ENCODE data around the gene CLNK. TPM values are rescaled to one million over a fixed set of nuclear protein-coding genes. Genes with fewer than 3 reads are reported as not detected.

Gene CLNK
- total and polyA plus RNA-seq, 2 donors (not counting 1 experiment from before 2014, with no cell fraction given) = 0.57 to 0.75 TPM

- no peak overlapping the region for H3K9ac ChIP-seq (ENCODE audit: low read length)
- Mint-ChIP-seq H3K4me3 (peak overlapping the region; percentile 55), H3K4me1 (peaks cover 54% of the 10 kb centered on the region), H3K27me3 (no peaks in the 10 kb centered on the region), H3K27ac (no peak overlapping the region), H3K9me3 (ENCODE audit: insufficient read depth) (peaks cover 3% of the 10 kb centered on the region)
- no peaks in the 10 kb centered on the region for H4K20me1 ChIP-seq (ENCODE audit: control insufficient read depth, insufficient read depth, low read length, poor library complexity, severe bottlenecking)
- WGBS (ENCODE audit: insufficient coverage) = 79% methylated on average over 3 of the region's 3 CpGs
- H3K27me3 ChIP-seq (replicated peaks in 1 of 4; ENCODE audit: control extremely low read depth in 1 of 4, control insufficient read depth in 3 of 4, insufficient read depth in 4 of 4, low read length in 3 of 4) = no peaks in the 10 kb centered on the region
- intact Hi-C loops (cut with micrococcal nuclease) = loop anchor here (5.0 kb wide), 1 partner anchor 39 kb away; no protein-coding TSS in a partner anchor
- H3K4me3 ChIP-seq (ENCODE audit: control extremely low read depth in 1 of 5, extremely low read depth in 1 of 5, insufficient read depth in 1 of 5, low read depth in 2 of 5, low read length in 4 of 5) = no peak overlapping the region
- no peak overlapping the region for H2AFZ ChIP-seq (ENCODE audit: insufficient read depth, low read depth, low read length, poor library complexity, severe bottlenecking)
- ATAC-seq (ENCODE audit: low read depth) (no peak), DNase-seq (no peak)
- H3K79me2 ChIP-seq (ENCODE audit: control insufficient read depth, insufficient read depth, low read length) = no peaks in the 10 kb centered on the region
- peaks cover 31 to 34% of the 10 kb centered on the region in 2 donors for H3K4me1 ChIP-seq (ENCODE audit: control insufficient read depth in 2 of 2, insufficient read depth in 2 of 2, low read length in 2 of 2)
- ChIA-PET CTCF (interaction anchor here (1.6 kb wide), 1 partner anchor 11 kb away, joined by 3 read pairs; no protein-coding TSS in a partner anchor), POLR2A (no interaction called here)
- no peak overlapping the region for H3K4me2 ChIP-seq (replicated peaks; ENCODE audit: low read depth, low read length, poor library complexity, severe bottlenecking)
- no peak overlapping the region for H3K27ac ChIP-seq (ENCODE audit: low read length in 2 of 2)
- no peaks in the 10 kb centered on the region for H3K36me3 ChIP-seq (replicated peaks in 1 of 2; ENCODE audit: control extremely low read depth in 1 of 2, control insufficient read depth in 1 of 2, extremely low read depth in 1 of 2, insufficient read depth in 2 of 2, low read length in 1 of 2)
- no peaks in the 10 kb centered on the region for H3K9me3 ChIP-seq (ENCODE audit: control extremely low read depth in 1 of 3, control insufficient read depth in 2 of 3, insufficient read depth in 1 of 3, low read length in 2 of 3)
- TF ChIP-seq CTCF (IDR thresholded peaks at IDR 0.05) (no peak), EZH2 (IDR thresholded peaks at IDR 0.05; ENCODE audit: borderline replicate concordance, insufficient read depth, low read depth, low read length, poor library complexity, severe bottlenecking) (no peak)
Observed at GRCh38 chr4:10731690-10732089, 47.1 kb upstream of the CLNK start.

GRCh38 chr4:10731162-10731561 is 46.6 kb upstream of the CLNK start:
- H2AFZ ChIP-seq (ENCODE audit: insufficient read depth, low read depth, low read length, poor library complexity, severe bottlenecking) = no peak overlapping the region
- no peaks in the 10 kb centered on the region for H3K36me3 ChIP-seq (replicated peaks in 1 of 2; ENCODE audit: control extremely low read depth in 1 of 2, control insufficient read depth in 1 of 2, extremely low read depth in 1 of 2, insufficient read depth in 2 of 2, low read length in 1 of 2)
- DNase-seq = no peak
- no peak overlapping the region for H3K9ac ChIP-seq (ENCODE audit: low read length)
- peaks cover 31 to 34% of the 10 kb centered on the region in 2 donors for H3K4me1 ChIP-seq (ENCODE audit: control insufficient read depth in 2 of 2, insufficient read depth in 2 of 2, low read length in 2 of 2)
- intact Hi-C loops (cut with micrococcal nuclease) = loop anchor here (5.0 kb wide), 1 partner anchor 39 kb away; no protein-coding TSS in a partner anchor
- TF ChIP-seq CTCF (IDR thresholded peaks at IDR 0.05) = no peak
- no peak for TF ChIP-seq EZH2 (IDR thresholded peaks at IDR 0.05; ENCODE audit: borderline replicate concordance, insufficient read depth, low read depth, low read length, poor library complexity, severe bottlenecking)
- ChIA-PET POLR2A (no interaction called here), CTCF (no interaction called here)
- no peak overlapping the region for H3K4me2 ChIP-seq (replicated peaks; ENCODE audit: low read depth, low read length, poor library complexity, severe bottlenecking)
- no peak overlapping the region for H3K27ac ChIP-seq (ENCODE audit: low read length in 2 of 2)
- H3K9me3 Mint-ChIP-seq (ENCODE audit: insufficient read depth) = peaks cover 3% of the 10 kb centered on the region
- no peak for ATAC-seq (ENCODE audit: low read depth)
- H3K4me3 ChIP-seq (ENCODE audit: control extremely low read depth in 1 of 5, extremely low read depth in 1 of 5, insufficient read depth in 1 of 5, low read depth in 2 of 5, low read length in 4 of 5) = no peak overlapping the region
- no peaks in the 10 kb centered on the region for H4K20me1 ChIP-seq (ENCODE audit: control insufficient read depth, insufficient read depth, low read length, poor library complexity, severe bottlenecking)
- no CpG with 5 or more reads among the region's 4 CpGs for WGBS (ENCODE audit: insufficient coverage)
- no peaks in the 10 kb centered on the region for H3K27me3 Mint-ChIP-seq
- no peaks in the 10 kb centered on the region for H3K9me3 ChIP-seq (ENCODE audit: control extremely low read depth in 1 of 3, control insufficient read depth in 2 of 3, insufficient read depth in 1 of 3, low read length in 2 of 3)
- no peaks in the 10 kb centered on the region for H3K79me2 ChIP-seq (ENCODE audit: control insufficient read depth, insufficient read depth, low read length)
- H3K27ac Mint-ChIP-seq = no peak overlapping the region
- H3K4me3 Mint-ChIP-seq = no peak overlapping the region
- no peaks in the 10 kb centered on the region for H3K27me3 ChIP-seq (replicated peaks in 1 of 4; ENCODE audit: control extremely low read depth in 1 of 4, control insufficient read depth in 3 of 4, insufficient read depth in 4 of 4, low read length in 3 of 4)
- H3K4me1 Mint-ChIP-seq = peaks cover 57% of the 10 kb centered on the region

Data from B cell (primary cell).